ENCODE data around the gene SFTPB. TPM values are rescaled to one million over a fixed set of nuclear protein-coding genes. Genes with fewer than 3 reads are reported as not detected.
"Not testable (repeated sequence)": the region's sequence is repeated elsewhere in the genome, so short reads cannot be mapped to it uniquely, and the experiment has no call there.

The SFTPB gene
- total RNA-seq, 4 donors from 2014 or later = 0.25 TPM; not detected in 3

DNA sequence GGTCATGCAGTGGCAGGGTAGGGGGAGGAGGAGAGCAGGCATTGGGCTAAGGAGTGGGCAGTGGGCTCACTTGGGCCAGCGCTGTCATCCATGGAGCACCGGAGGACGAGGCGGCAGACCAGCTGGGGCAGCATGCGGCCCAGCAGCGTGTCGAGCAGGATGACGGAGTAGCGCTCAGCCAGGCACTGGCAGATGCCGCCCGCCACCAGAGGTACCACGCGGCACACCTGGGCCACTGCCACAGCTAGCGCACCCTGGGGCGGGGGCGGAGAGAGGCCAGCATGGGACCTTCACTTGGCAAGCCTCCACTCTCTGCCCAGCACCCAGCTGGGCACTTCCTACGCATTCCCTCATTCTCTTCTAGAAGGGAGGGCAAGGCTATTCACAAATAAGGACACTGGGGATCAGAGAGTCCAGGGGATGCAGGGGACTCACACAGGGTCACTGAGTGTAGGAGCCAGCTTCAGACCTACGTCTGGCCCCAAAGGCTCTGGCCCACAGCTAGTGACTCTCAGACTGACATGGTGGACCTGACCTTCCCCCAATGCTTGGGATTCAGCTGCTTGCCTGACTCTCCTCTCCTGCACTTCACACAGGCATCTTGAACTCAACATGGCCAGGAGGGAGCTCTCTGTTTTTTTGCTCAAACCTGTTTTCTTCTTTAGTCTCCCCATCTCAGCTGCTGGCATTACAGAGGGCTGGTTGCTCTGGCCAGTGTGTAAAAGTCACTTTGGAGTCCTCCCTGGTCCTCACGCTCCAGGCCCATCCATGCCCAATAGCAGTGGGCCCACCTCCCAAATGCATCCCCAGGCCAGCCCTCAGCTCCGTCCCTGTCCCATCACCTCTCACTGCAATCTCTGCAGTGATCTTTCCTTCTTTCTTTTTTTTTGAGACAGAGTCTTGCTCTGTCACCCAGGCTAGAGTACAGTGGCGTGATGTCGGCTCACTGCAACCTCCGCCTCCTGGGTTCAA is 4.1 kb downstream of the SFTPB start:
- ATAC-seq (ENCODE audit: low FRiP score) (no peak), DNase-seq (ENCODE audit: low spot score) (no peak)
- TF ChIP-seq, protein P1, sequence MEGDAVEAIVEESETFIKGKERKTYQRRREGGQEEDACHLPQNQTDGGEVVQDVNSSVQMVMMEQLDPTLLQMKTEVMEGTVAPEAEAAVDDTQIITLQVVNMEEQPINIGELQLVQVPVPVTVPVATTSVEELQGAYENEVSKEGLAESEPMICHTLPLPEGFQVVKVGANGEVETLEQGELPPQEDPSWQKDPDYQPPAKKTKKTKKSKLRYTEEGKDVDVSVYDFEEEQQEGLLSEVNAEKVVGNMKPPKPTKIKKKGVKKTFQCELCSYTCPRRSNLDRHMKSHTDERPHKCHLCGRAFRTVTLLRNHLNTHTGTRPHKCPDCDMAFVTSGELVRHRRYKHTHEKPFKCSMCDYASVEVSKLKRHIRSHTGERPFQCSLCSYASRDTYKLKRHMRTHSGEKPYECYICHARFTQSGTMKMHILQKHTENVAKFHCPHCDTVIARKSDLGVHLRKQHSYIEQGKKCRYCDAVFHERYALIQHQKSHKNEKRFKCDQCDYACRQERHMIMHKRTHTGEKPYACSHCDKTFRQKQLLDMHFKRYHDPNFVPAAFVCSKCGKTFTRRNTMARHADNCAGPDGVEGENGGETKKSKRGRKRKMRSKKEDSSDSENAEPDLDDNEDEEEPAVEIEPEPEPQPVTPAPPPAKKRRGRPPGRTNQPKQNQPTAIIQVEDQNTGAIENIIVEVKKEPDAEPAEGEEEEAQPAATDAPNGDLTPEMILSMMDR (IDR thresholded peaks at IDR 0.05) = no peak

DNA sequence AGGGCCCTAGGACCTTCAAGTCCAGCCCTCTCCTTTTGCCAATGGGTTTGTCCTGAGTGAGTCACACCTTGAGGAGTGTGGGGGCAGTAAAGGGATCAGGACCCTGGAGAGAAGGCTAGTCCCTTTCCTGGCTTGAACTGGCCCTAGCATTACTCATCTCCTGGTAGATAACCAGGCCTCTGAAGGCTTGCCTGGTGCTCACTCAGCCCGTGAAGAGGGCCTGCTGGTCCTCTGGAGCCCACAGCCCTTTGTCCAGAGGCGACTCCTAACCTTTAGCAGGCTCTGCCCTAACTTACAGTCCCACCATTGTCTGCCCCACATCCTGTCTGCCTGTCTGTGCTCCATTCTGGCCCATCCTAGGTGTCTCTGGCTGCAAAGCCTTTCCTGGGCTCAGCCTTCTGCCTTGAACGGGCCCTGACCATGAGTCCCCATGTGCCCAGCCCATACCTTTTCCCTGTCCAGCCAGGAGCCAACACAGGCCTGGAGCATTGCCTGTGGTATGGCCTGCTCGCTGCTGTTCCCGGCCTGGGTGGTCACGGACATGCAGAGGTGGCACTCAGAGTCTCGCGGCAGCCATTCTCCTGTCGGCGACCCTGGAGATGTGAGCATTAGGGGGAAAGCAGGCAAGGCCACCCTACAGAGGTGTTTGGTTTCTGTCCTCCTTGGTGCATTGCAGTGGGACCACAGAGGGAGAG is 5.0 kb downstream of the SFTPB start:
- ATAC-seq (ENCODE audit: low FRiP score) = peak; percentile 96
- TF ChIP-seq, protein P1 (IDR thresholded peaks at IDR 0.05) = no peak
- DNase-seq (ENCODE audit: low spot score) = no peak

DNA sequence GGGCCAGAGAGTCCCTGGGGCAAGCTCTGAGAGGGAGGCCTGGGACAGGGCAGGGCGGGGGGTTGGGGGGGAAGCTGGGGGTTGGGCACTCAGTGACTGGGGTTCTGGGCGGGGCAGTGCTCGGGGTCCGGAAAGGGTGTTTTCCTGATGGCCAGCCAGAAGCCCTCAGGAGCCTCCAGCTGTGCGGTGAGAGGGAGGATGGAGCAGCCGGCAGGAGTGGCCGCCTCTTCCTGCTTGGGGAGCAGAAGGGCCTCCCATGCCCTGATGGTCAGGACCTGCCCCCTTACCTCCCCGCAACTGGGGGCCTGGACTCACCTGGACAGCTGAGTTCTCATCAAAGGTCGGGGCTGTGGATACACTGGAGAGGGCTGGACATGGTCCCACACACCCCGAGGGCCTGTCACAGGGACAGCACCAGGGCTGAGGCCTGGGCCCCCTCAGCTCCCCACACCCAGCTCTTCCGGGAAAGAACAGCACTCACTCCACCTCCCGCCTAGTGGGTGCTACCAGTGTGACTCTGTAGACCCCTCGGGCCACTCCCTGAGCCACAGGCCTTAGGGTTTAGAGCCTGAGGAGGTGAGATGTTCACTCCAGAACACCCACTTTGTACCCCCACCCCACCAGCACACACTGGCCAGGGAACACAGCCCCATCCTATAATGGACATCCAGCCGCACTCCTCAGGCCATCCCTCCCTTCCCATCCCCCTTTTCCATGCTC is 6.7 kb downstream of the SFTPB start:
- no peak for ATAC-seq (ENCODE audit: low FRiP score)
- TF ChIP-seq, protein P1 (IDR thresholded peaks at IDR 0.05) = no peak
- no peak for DNase-seq (ENCODE audit: low spot score)

DNA sequence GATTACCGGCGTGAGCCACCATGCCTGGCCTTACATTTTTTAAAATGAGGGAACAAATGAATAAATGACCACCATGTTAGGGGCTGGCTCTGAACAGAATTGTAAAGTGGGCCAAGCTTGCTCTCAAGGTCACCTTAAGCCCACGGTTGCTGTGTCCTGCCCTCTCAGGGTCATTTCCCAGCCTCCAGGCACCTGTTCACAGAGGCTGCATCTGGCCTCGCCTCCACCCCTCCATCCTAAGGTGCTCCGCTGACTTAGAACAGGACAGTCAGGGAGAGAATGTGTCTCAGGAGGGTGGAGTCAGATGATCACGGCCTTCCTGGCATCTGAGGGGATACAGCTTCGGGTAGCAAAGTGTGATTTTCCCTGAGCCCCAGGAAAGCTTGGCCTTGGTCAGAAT is 7.3 kb downstream of the SFTPB start:
- DNase-seq (ENCODE audit: low spot score) = no peak
- ATAC-seq (ENCODE audit: low FRiP score) = no peak
- TF ChIP-seq, protein P1 (IDR thresholded peaks at IDR 0.05) = no peak

DNA sequence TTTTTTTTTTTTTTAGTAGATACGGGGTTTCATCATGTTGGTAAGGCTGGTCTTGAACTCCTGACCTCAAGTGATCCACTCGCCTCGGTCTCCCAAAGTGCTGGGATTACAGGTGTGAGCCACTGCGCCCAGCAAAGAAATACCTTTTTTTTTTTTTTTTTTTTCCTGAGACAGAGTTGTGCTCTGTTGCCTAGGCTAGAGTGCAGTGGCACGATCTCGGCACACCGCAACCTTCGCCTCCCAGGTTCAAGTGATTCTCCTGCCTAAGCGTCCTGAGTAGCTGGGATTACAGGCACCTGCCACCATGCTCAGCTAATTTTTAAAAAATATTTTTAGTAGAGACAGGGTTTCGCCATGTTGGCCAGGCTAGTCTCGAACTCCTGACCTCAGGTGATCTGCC is 7.7 kb downstream of the SFTPB start:
- DNase-seq (ENCODE audit: low spot score); ATAC-seq (ENCODE audit: low FRiP score): not testable (repeated sequence)

DNA sequence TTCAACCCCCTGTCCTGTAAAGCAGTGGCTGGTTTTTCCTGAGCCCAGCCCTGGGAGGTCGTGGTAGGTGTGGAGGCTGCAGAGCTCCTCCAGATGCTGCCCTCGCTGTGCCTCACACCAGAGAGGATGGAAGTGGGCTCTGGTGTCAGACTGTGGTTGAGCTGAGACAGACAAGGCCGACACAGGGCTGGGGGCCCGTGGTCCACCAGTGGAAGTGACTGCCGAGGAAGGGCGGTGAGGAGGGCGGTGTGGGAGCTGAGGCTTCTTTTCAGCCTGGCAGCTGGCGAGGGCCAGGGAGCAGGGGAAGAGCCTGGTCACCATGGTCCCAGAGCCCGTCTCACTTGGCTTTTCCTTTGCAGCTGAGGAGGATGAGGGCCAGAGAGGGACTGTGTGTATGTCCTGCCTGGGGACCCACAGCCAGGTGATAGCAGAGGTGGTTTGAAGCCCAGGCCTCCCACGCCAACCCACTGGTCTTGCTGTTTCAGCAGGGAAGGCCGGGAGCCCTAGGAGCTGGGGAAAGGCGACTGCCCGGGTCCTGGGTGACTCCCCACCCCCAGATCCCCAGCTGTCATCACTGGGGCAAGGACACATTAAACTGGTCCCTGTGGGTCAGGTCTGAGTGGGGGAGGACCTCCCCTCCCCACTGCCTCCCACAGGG is 8.5 kb downstream of the SFTPB start:
- ATAC-seq (ENCODE audit: low FRiP score) = no peak
- TF ChIP-seq, protein P1 (IDR thresholded peaks at IDR 0.05) = no peak
- DNase-seq (ENCODE audit: low spot score) = no peak

DNA sequence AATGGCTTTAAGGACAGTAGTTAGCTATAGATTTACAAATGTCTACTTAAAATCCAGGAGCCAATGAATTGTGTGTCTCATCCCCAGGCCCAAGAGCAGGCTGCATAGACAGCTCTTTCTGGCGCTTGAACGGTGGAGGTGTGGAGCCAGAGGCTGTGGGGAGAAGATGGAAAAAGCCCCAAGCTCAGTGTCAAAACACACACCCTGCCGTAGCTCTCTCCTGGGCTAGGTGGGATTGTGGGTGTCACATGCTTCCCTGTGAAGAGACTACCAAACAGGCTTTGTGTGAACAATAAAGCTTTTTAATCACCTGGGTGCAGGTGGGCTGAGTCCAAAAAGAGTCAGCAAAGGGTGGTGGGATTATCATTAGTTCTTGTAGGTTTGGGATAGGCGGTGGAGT is 10.6 kb downstream of the SFTPB start:
- not testable (repeated sequence) for ATAC-seq (ENCODE audit: low FRiP score); DNase-seq (ENCODE audit: low spot score)

Measured in omental fat pad (tissue), 4 donors.